MG63 (cell line): ENCODE data around the gene FOXC1. TPM values are rescaled to one million over a fixed set of nuclear protein-coding genes. Genes with fewer than 3 reads are reported as not detected.

Source experiments
- DNase-seq: peaks from one replicate; pipeline ENCODE4 v3.0.0-alpha.2; 2020
- H3K27me3 ChIP-seq: fragments of 250-450 bp; sonication (Bioruptor Pico); 2 replicates; pipeline ENCODE4 v1.5.1; 2020; ENCODE audit warnings: mild to moderate bottlenecking, moderate library complexity
- H3K36me3 ChIP-seq: fragments of 250-450 bp; sonication (Bioruptor Pico); 2 replicates; pipeline ENCODE4 v1.5.1; 2020; ENCODE audit warnings: mild to moderate bottlenecking, moderate library complexity
- H3K4me3 ChIP-seq: fragments of 250-450 bp; sonication (Bioruptor Pico); 2 replicates; pipeline ENCODE4 v1.5.1; 2020; ENCODE audit warnings: mild to moderate bottlenecking, moderate library complexity
- H3K9me3 ChIP-seq: fragments of 250-450 bp; sonication (Bioruptor Pico); 2 replicates; pipeline ENCODE4 v1.5.1; 2020; ENCODE audit warnings: mild to moderate bottlenecking, moderate library complexity
- total RNA-seq: library from RNA; depleted of rRNA; stranded (reverse); fragments of >200 nt; shearing (Covaris generic); gene quantifications from 2 replicates; pipeline ENCODE4 v1.2.3, GENCODE V29; 2014; ENCODE audit warnings: low replicate concordance

The FOXC1 gene
- total RNA-seq, 1 experiment from 2014 or later = 5.5 TPM

DNA sequence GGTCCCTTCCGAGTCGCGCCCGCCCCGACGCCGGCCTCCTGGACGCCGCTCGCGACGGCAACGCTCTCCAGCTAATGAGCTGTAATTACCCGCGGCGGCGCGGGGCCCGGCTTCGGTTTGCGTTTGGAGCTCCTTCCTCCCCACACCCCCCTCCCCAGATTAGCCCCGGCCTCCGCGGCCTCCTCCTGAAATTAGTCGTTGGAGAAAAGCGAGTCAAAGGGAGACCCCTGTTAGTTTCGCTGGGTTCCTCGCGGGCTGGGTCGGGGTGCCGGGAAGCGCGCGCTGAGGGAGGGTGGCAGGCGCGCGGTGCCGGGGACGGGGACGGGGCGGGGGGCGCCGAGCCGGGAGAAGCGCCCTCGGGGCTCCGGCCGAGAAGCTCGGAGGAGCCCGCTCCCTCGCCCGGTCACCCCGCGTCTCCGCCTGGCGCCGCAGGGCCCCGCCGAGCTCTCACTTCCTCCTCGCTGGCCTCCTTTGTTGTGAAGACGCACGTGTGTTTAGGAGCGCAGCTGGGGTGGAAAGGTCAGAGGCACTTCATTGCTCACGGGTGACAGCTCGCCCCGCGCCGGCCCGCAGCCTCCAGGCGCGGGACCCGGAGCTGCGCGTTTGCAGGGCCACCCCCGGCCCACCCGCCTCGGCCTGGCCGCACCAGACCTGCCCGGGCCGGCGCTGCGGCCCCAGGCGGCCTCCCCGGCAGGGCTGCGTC, 4.9 kb downstream of the FOXC1 start:
- H3K27me3 ChIP-seq = no peaks in the 10 kb centered on the region
- H3K4me3 ChIP-seq = peak overlapping the region; percentile 51
- no peaks in the 10 kb centered on the region for H3K9me3 ChIP-seq
- peaks cover 2% of the 10 kb centered on the region for H3K36me3 ChIP-seq
- peak; percentile 45 for DNase-seq

GRCh38 chr6:1615151-1615852, 5.6 kb downstream of the FOXC1 start:
- Histone ChIP-seq H3K36me3 (peaks cover 2% of the 10 kb centered on the region), H3K27me3 (no peaks in the 10 kb centered on the region), H3K4me3 (peak overlapping the region; percentile 51), H3K9me3 (no peaks in the 10 kb centered on the region)
- DNase-seq = peak; percentile 37

- Histone ChIP-seq H3K36me3 (peaks cover 2% of the 10 kb centered on the region), H3K9me3 (no peaks in the 10 kb centered on the region), H3K27me3 (no peaks in the 10 kb centered on the region), H3K4me3 (no peak overlapping the region)
- peak; percentile 26 for DNase-seq
These were observed 6.2 kb downstream of the FOXC1 start for GRCh38 chr6:1615853-1616420.

GRCh38 chr6:1616701-1617463, 7.2 kb downstream of the FOXC1 start:
- no peak for DNase-seq
- Histone ChIP-seq H3K36me3 (peaks cover 2% of the 10 kb centered on the region), H3K27me3 (no peaks in the 10 kb centered on the region), H3K9me3 (no peaks in the 10 kb centered on the region), H3K4me3 (no peak overlapping the region)

DNA sequence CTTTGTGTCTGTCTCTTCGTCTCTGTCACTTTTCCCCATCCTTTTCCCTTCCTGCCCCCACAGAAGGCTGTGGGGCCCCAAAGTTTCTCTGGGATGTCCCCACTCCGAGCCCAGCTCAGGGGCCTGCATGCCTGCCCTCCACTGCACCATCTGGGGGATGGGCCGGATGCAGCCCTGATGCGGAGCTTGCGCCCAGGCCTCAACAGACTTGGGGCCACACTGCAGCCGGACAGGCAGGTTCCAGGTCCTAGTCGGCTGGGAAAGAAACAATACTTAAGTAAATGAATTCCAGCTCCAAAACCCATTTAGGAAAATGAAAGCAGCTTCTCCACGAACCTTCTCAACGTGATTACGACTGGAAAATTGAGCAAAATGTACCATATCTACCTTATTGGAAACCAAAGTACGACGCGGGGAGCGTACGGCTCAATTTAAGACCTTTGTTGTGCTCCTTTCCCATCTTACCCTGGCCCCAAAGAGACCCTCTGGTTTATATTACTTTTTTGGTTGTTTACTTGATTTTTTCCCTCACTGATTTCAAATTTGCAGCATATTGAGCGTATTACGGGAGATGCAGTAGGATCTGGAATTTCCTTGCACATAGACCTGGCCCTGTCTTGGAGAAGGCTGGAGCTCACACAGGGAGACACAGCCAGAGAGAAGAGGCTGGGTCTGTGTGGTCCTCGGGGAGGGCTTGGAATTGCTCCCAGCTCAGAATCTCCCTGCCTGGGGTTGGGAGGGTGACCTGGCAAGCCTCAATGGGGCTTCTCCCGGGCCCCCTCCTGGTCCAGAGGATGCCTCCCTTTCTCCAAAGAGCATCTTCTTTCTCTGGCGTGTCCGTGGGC, 8.0 kb downstream of the FOXC1 start:
- DNase-seq = no peak
- no peaks in the 10 kb centered on the region for H3K36me3 ChIP-seq
- H3K4me3 ChIP-seq = no peak overlapping the region
- no peaks in the 10 kb centered on the region for H3K27me3 ChIP-seq
- H3K9me3 ChIP-seq = no peaks in the 10 kb centered on the region

- Histone ChIP-seq H3K36me3 (no peaks in the 10 kb centered on the region), H3K27me3 (no peaks in the 10 kb centered on the region), H3K4me3 (no peak overlapping the region), H3K9me3 (no peaks in the 10 kb centered on the region)
- DNase-seq = no peak
These were observed 8.8 kb downstream of the FOXC1 start for GRCh38 chr6:1618311-1619097.

- H3K36me3 ChIP-seq = no peaks in the 10 kb centered on the region
- no peak for DNase-seq
- no peak overlapping the region for H3K4me3 ChIP-seq
- no peaks in the 10 kb centered on the region for H3K9me3 ChIP-seq
- H3K27me3 ChIP-seq = no peaks in the 10 kb centered on the region
These were observed 9.5 kb downstream of the FOXC1 start for GRCh38 chr6:1619098-1619672.

GRCh38 chr6:1619673-1620503, 10.2 kb downstream of the FOXC1 start:
- H3K36me3 ChIP-seq = no peaks in the 10 kb centered on the region
- no peaks in the 10 kb centered on the region for H3K9me3 ChIP-seq
- no peaks in the 10 kb centered on the region for H3K27me3 ChIP-seq
- H3K4me3 ChIP-seq = no peak overlapping the region
- DNase-seq = no peak

GRCh38 chr6:1620504-1621069, 10.9 kb downstream of the FOXC1 start:
- no peaks in the 10 kb centered on the region for H3K9me3 ChIP-seq
- no peak for DNase-seq
- no peaks in the 10 kb centered on the region for H3K36me3 ChIP-seq
- no peak overlapping the region for H3K4me3 ChIP-seq
- H3K27me3 ChIP-seq = no peaks in the 10 kb centered on the region

GRCh38 chr6:1621070-1621701, 11.5 kb downstream of the FOXC1 start:
- DNase-seq = no peak
- Histone ChIP-seq H3K27me3 (no peaks in the 10 kb centered on the region), H3K4me3 (no peak overlapping the region), H3K36me3 (no peaks in the 10 kb centered on the region), H3K9me3 (no peaks in the 10 kb centered on the region)

GRCh38 chr6:1622220-1622850, 12.6 kb downstream of the FOXC1 start:
- no peak overlapping the region for H3K4me3 ChIP-seq
- no peaks in the 10 kb centered on the region for H3K9me3 ChIP-seq
- no peaks in the 10 kb centered on the region for H3K27me3 ChIP-seq
- no peaks in the 10 kb centered on the region for H3K36me3 ChIP-seq
- DNase-seq = no peak

DNA sequence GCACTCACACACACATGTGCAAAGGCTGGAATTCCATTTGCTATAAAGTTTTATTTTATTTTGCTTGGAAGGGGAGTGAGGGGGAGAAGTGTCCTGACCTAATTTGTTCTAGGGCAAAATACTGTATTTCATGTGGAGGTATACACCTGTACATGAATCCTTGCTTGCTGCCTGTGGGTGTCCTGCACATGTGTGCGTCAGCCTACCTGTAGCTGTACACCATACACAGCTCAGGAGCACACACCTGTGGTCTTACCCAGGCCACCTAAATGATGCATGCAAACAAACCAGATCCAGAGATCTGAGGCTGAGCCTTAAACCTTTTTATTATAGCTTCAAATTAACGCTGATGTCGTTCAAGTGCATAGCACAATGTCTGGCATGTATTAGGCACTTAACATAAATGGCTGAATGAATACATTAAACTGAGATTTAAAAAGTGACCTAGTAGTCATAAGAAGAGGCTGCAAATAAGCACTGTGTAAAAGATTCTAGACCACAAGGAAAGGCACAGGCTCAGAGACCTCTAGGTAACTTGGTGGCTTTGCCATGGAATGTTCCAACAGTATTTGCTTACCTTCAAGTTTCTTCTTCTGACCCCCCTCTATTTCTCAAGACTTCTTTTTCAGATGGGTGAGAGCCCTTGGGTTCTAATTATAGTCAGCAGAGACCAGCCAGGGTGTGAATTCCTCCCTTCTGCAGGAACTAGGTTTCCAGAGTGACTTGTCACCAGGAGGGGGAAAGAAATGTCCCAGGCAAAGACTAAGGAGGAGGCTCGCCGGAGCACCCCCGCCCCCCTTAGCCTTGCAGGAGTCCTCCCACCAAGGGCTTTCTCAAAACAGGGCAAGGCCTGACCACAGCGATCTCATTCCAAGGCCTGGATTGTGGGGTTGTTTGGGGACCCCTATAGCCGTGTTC, 13.4 kb downstream of the FOXC1 start:
- Histone ChIP-seq H3K4me3 (no peak overlapping the region), H3K27me3 (no peaks in the 10 kb centered on the region), H3K9me3 (no peaks in the 10 kb centered on the region), H3K36me3 (no peaks in the 10 kb centered on the region)
- DNase-seq = no peak

DNA sequence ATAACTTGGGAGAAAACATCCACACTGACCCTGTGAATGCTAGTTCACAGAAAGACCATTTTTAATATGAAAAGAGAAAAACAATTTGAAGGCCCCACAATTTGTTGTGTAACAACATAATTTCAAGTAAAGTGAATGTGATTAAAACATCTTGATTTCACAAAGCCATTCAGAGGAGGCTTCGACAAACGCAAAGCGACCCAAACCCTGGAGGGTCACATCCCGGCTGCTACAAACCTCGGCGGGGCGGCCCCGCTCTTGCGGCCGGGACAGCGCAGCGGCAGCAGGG, 14.0 kb downstream of the FOXC1 start:
- no peak for DNase-seq
- Histone ChIP-seq H3K36me3 (no peaks in the 10 kb centered on the region), H3K27me3 (no peaks in the 10 kb centered on the region), H3K9me3 (no peaks in the 10 kb centered on the region), H3K4me3 (no peak overlapping the region)
